RCC 7860 (cell line): Measurements from ENCODE around the gene PDZRN4.
"Not testable (repeated sequence)": the region's sequence is repeated elsewhere in the genome, so short reads cannot be mapped to it uniquely, and the experiment has no call there.

ENCODE experiments used
- DNase-seq: peaks from one replicate; pipeline ENCODE4 v3.0.0-alpha.2; 2015; ENCODE audit warnings: low spot score
- FAIRE-seq: peaks from 2 replicates; lab custom pipeline; 2012; peaks lifted over from hg19 to GRCh38; lab: Jason Lieb, UNC

PDZRN4 gene

GRCh38 chr12:41615174-41615573 is 427.1 kb downstream of the PDZRN4 start:
- not testable (repeated sequence) for DNase-seq, FAIRE-seq

- DNase-seq = no peak
- no peak for FAIRE-seq
These were observed 431.6 kb downstream of the PDZRN4 start for GRCh38 chr12:41619705-41620104.

GRCh38 chr12:41621291-41621690 is 433.2 kb downstream of the PDZRN4 start:
- DNase-seq = no peak
- no peak for FAIRE-seq
